T-helper 17 cell (primary cell): ENCODE results near the gene ETHE1. TPM values are rescaled to one million over a fixed set of nuclear protein-coding genes. Genes with fewer than 3 reads are reported as not detected.
"Not testable (repeated sequence)": the region's sequence is repeated elsewhere in the genome, so short reads cannot be mapped to it uniquely, and the experiment has no call there.

Experiments
- ATAC-seq: fragments of 150-1000 bp; cut with Tn5 transposase; 2 replicates; pipeline ENCODE4 v1.10.0; 2021; ENCODE audit warnings: mild to moderate bottlenecking, moderate library complexity
- DNase-seq, 3 donors: peaks; one replicate each; pipeline versions ENCODE4 v3.0.0 to v3.0.0-alpha.2; 2020 to 2021
- H3K9me3 ChIP-seq: one replicate; pipeline ENCODE4 v1.7.0; 2013; ENCODE audit warnings: low read length, mild to moderate bottlenecking; ENCODE audit not compliant: control insufficient read depth, poor library complexity, severe bottlenecking
- H3K27ac Mint-ChIP-seq: one replicate; pipeline ENCODE4 v1.8.0; 2022; ENCODE audit warnings: mild to moderate bottlenecking, moderate library complexity, mixed read lengths
- H3K27me3 Mint-ChIP-seq: one replicate; pipeline ENCODE4 v1.8.0; 2022; ENCODE audit warnings: mixed read lengths
- H3K36me3 Mint-ChIP-seq: one replicate; pipeline ENCODE4 v1.8.0; 2022; ENCODE audit warnings: low read depth, mixed read lengths
- H3K4me1 Mint-ChIP-seq: one replicate; pipeline ENCODE4 v1.8.0; 2022; ENCODE audit warnings: mild to moderate bottlenecking, mixed read lengths
- H3K4me3 Mint-ChIP-seq: one replicate; pipeline ENCODE4 v1.8.0; 2022; ENCODE audit warnings: mild to moderate bottlenecking, moderate library complexity, mixed read lengths
- total RNA-seq, 4 donors: library from RNA in 2 of 4; stranded (reverse) in 2 of 4; gene quantifications; one replicate each; pipeline ENCODE4 v1.2.3 and lab custom pipeline; 2022 to 2026

The ETHE1 gene
- total RNA-seq, 2 donors from 2014 or later: 21.0 to 30.3 TPM

DNA sequence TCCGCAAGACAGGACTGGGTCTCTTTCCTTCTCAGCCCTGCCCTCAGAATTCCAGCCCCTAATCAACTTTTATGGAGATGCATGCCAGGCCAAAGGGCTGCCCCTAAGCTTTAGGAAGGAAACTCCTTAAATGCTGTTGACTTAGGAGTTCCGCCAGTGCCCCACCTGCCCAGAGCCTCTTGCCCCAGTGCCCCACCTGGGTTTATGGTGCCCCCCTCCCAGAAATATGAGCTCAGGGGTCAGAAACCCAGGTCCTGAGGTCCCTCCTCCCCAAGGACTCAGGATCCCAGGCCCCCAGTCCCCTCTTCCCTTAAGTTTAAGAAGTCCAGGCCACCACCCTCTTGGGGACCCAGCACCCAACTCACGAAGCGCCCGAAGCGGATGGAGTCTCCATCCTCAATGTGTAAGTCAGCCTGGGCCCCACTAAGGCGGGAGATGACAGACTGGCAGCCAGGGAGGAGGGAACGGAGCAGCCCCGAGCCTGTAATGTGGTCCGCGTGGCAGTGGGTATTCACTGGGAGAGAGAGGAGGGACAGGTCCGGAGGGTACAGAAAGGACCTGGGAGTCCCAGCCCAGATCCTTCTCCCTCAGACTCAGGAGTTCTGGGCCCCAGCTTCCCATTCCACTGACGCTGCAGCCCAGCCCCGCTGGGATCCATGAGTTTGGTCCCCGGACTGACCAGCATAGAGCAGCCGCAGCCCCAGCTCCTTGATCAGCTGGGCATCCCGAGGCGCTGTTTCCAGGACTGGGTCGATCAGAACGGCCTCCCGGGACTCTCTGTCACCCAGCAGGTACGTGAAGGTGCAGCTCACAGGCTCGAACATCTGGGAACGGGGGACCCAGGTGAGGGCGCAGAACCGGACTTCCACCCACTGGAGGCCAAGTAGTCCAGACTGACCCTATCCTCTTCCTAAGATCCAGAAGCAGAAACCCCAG, 897 bp downstream of the ETHE1 start:
- Mint-ChIP-seq H3K27ac (peak overlapping the region; percentile 91), H3K4me3 (peak overlapping the region; percentile 93), H3K4me1 (peaks cover 27% of the 10 kb centered on the region), H3K36me3 (no peaks in the 10 kb centered on the region), H3K27me3 (no peaks in the 10 kb centered on the region)
- no peak for DNase-seq
- no peaks in the 10 kb centered on the region for H3K9me3 ChIP-seq
- ATAC-seq: peak; percentile 29

DNA sequence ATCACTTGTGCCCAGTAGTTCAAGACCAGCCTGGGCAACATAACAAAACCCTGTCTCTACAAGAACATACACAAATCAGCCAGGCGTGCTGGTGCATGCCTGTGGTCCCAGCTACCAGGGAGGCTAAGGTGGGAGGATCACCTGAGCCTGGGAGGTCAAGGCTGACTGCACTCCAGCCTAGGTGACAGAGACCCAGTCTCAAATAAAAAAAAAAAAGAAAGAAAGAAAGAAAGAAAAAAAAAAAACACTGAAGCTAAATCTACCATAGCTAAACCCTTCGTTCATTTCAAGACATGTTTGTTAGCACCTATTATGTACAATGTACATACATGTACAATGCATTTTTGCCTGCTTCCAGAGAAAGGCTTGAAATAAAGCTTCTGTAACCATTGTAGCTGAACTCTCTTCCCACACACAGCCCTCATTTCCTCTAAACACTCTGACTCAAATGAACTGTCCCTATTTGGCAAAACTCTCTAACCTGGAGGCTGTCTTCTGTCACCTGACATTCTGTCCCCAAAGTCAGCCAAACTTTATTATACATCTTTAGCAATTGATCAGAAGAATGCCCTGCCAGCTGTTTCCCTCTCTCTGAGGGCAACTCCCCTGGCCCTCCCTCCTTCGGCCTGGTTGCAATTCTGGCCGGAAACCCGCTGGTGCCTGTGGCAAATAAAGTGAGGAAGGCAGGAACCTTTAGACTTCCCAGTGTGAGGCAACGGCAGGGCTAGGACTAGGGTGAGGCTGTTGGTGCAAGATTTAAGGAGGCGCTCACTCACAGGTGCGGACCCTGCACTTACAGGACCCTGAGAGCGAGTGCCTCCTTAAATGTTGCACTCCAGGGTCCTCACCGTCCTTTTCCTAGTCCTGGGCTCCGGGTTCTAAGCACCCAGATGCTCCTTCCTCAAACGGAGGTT, 1.8 kb downstream of the ETHE1 start:
- DNase-seq (no peak), ATAC-seq (peak; percentile 72)
- H3K36me3 Mint-ChIP-seq: no peaks in the 10 kb centered on the region
- H3K4me1 Mint-ChIP-seq: peaks cover 27% of the 10 kb centered on the region
- no peaks in the 10 kb centered on the region for H3K9me3 ChIP-seq
- no peaks in the 10 kb centered on the region for H3K27me3 Mint-ChIP-seq
- peak overlapping the region; percentile 93 for H3K4me3 Mint-ChIP-seq
- peak overlapping the region; percentile 91 for H3K27ac Mint-ChIP-seq

GRCh38 chr19:43523696-43524095, 3.3 kb downstream of the ETHE1 start:
- not testable (repeated sequence) for H3K36me3 Mint-ChIP-seq

DNA sequence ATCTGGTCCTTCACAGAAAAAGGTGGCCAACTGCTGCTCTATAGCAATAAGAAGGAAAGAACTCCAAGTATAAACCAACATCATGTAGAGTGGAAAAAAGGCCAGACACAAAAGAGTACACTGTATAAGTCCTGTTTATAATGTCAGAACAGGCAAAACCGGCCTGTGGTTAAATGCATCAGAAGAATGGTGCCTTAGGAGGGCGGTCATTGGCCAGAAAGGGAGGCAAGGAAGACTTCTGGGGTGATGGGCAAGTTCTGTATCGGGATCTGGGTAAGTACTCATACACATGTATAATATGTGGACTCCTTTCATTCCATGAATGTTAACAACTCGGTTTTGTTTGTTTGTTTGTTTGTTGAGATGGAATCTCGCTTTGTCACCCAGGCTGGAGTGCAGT, 4.1 kb downstream of the ETHE1 start:
- H3K4me3 Mint-ChIP-seq: peak overlapping the region; percentile 43
- H3K27ac Mint-ChIP-seq: peak overlapping the region; percentile 4
- peaks cover 2% of the 10 kb centered on the region for H3K36me3 Mint-ChIP-seq
- H3K9me3 ChIP-seq: no peaks in the 10 kb centered on the region
- H3K27me3 Mint-ChIP-seq: no peaks in the 10 kb centered on the region
- ATAC-seq (no peak), DNase-seq (no peak)
- H3K4me1 Mint-ChIP-seq: peaks cover 32% of the 10 kb centered on the region

More at GRCh38 chr19:43523696-43524095, 3.3 kb downstream of the ETHE1 start:
- ATAC-seq, H3K4me3 Mint-ChIP-seq, H3K9me3 ChIP-seq, DNase-seq, H3K27me3 Mint-ChIP-seq: not testable (repeated sequence)
- peak overlapping the region; percentile 4 for H3K27ac Mint-ChIP-seq
- H3K4me1 Mint-ChIP-seq: peaks cover 32% of the 10 kb centered on the region

- peaks cover 2% of the 10 kb centered on the region for H3K36me3 Mint-ChIP-seq
- H3K27ac Mint-ChIP-seq: peak overlapping the region; percentile 21
- H3K9me3 ChIP-seq: no peaks in the 10 kb centered on the region
- H3K4me1 Mint-ChIP-seq: peaks cover 10% of the 10 kb centered on the region
- H3K27me3 Mint-ChIP-seq: no peaks in the 10 kb centered on the region
- DNase-seq (peak; percentile 69 to 76 (median 71)), ATAC-seq (peak; percentile 77)
- no peak overlapping the region for H3K4me3 Mint-ChIP-seq
Measured at GRCh38 chr19:43519436-43520088, 7.4 kb downstream of the ETHE1 start.

DNA sequence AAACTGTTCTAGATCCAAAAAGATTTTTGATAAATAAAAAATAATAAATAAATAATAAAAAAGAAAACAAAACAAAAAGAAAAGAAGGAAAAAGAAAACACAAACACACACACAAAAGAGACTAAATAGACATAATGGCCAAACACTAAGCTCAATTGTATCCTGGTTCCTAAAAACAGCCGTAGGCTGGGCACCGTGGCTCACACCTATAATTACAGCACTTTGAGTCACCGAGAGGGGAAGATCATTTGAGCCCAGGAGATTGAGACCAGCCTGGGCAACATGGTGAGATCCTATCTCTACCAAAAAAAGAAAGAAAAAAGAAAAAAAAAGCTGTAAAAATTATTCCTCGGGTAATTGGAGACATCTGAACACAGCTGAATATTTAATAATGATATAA, 8.9 kb downstream of the ETHE1 start:
- no peak overlapping the region for H3K27ac Mint-ChIP-seq
- H3K9me3 ChIP-seq: no peaks in the 10 kb centered on the region
- peaks cover 2% of the 10 kb centered on the region for H3K36me3 Mint-ChIP-seq
- H3K4me3 Mint-ChIP-seq: no peak overlapping the region
- DNase-seq (no peak), ATAC-seq (no peak)
- H3K4me1 Mint-ChIP-seq: peaks cover 6% of the 10 kb centered on the region
- no peaks in the 10 kb centered on the region for H3K27me3 Mint-ChIP-seq

GRCh38 chr19:43512399-43512798, 14.6 kb downstream of the ETHE1 start:
- not testable (repeated sequence) for ATAC-seq, H3K36me3 Mint-ChIP-seq
- peak overlapping the region; percentile 45 for H3K27ac Mint-ChIP-seq

DNA sequence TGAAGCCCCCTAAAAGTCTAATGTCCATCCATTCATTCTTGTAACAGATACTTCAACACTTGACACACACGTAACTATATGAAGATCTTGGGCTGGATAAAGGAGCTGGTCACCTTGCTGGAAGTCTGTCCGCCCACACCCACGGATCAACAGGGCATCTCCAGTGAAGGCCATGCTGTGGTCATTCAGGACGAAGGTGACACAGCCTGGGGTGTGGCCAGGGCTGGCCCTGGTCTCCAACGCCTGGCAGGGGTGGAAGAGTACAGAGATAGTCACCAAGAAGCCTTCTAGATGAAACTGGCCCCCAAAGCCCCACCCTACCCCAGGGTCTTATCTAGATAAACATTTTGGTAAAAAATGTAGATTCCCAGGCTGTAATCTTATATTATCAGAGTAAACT, 15.7 kb downstream of the ETHE1 start:
- no peak overlapping the region for H3K4me3 Mint-ChIP-seq
- no peaks in the 10 kb centered on the region for H3K9me3 ChIP-seq
- peaks cover 5% of the 10 kb centered on the region for H3K36me3 Mint-ChIP-seq
- no peak overlapping the region for H3K27ac Mint-ChIP-seq
- ATAC-seq (no peak), DNase-seq (no peak)
- H3K27me3 Mint-ChIP-seq: no peaks in the 10 kb centered on the region
- no peaks in the 10 kb centered on the region for H3K4me1 Mint-ChIP-seq

More at GRCh38 chr19:43512399-43512798, 14.6 kb downstream of the ETHE1 start:
- not testable (repeated sequence) for H3K27me3 Mint-ChIP-seq, DNase-seq, H3K9me3 ChIP-seq, H3K4me3 Mint-ChIP-seq, H3K4me1 Mint-ChIP-seq

- peaks cover 5% of the 10 kb centered on the region for H3K36me3 Mint-ChIP-seq
- DNase-seq (no peak), ATAC-seq (no peak)
- no peak overlapping the region for H3K27ac Mint-ChIP-seq
- H3K4me3 Mint-ChIP-seq: no peak overlapping the region
- H3K4me1 Mint-ChIP-seq: no peaks in the 10 kb centered on the region
- no peaks in the 10 kb centered on the region for H3K9me3 ChIP-seq
- H3K27me3 Mint-ChIP-seq: no peaks in the 10 kb centered on the region
Measured at GRCh38 chr19:43510713-43511112, 16.3 kb downstream of the ETHE1 start.

DNA sequence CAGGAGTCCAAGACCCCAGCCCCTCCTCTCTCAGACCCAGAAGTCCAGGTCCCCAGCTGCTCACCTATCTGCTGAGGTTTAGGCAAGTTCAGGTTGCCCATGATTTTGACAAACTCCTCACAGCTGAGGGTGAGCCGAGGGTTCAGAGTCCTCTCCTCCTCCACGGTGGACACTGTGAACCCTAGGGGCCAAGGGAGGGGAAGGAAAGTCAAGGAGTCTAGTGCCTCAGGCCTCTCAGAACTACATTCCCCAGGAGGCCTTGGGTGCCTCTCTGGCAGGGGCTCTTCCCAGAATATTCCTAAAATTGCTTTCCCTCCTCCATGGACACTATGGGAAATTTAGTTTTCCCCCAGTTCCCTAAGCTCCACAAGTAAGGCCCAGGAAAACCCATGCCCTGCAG, 19.1 kb downstream of the ETHE1 start:
- no peak for ATAC-seq
- Mint-ChIP-seq H3K27ac (peak overlapping the region; percentile 41), H3K4me1 (peaks cover 17% of the 10 kb centered on the region), H3K27me3 (no peaks in the 10 kb centered on the region), H3K4me3 (no peak overlapping the region), H3K36me3 (peaks cover 8% of the 10 kb centered on the region)
- H3K9me3 ChIP-seq: no peaks in the 10 kb centered on the region
- DNase-seq: no peak

GRCh38 chr19:43506629-43507028, 20.4 kb downstream of the ETHE1 start:
- Mint-ChIP-seq H3K4me1 (peaks cover 23% of the 10 kb centered on the region), H3K27ac (peak overlapping the region; percentile 67), H3K27me3 (no peaks in the 10 kb centered on the region), H3K36me3 (peaks cover 8% of the 10 kb centered on the region), H3K4me3 (no peak overlapping the region)
- no peak for DNase-seq
- no peak for ATAC-seq
- H3K9me3 ChIP-seq: no peaks in the 10 kb centered on the region

DNA sequence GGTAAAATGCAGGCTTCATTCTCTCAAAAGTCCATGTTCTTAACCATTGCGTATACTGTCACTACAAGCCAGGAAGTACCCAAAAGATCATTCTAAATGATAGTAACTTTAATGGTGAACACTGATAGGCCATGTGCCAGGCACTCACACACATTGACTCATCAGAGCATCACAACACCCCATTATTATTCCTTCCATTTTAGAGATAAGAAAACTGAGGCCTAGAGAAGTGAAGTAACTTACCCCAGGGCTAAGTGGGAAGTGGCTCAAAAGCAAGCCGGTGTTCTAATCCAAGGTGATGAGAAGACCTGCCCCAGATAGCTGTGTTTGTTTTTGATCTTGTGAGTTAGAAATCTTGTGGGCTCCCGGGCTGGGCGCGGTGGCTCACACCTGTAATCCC, 21.1 kb downstream of the ETHE1 start:
- ATAC-seq (no peak), DNase-seq (no peak)
- H3K4me3 Mint-ChIP-seq: no peak overlapping the region
- H3K9me3 ChIP-seq: no peaks in the 10 kb centered on the region
- H3K4me1 Mint-ChIP-seq: peaks cover 23% of the 10 kb centered on the region
- H3K27me3 Mint-ChIP-seq: no peaks in the 10 kb centered on the region
- peak overlapping the region; percentile 67 for H3K27ac Mint-ChIP-seq
- peaks cover 9% of the 10 kb centered on the region for H3K36me3 Mint-ChIP-seq

GRCh38 chr19:43505186-43505456, 21.9 kb downstream of the ETHE1 start:
- Mint-ChIP-seq H3K4me1 (peaks cover 25% of the 10 kb centered on the region), H3K4me3 (peak overlapping the region; percentile 96), H3K27ac (peak overlapping the region; percentile 94), H3K27me3 (no peaks in the 10 kb centered on the region), H3K36me3 (peaks cover 11% of the 10 kb centered on the region)
- no peaks in the 10 kb centered on the region for H3K9me3 ChIP-seq
- no peak for ATAC-seq
- no peak for DNase-seq
